Endothelial cell of hepatic sinusoid (primary cell): Measurements from ENCODE around the gene TIAM2.
"Not testable (repeated sequence)": the region's sequence is repeated elsewhere in the genome, so short reads cannot be mapped to it uniquely, and the experiment has no call there.

Experiments used
- in situ Hi-C: cut with HindIII; loops from 2 replicates; pipeline ENCODE4 v1.10.0; 2017; ENCODE audit warnings: low sequenced_read_pairs

The TIAM2 gene

GRCh38 chr6:155187994-155188706 is 193.0 kb downstream of the TIAM2 start:
- in situ Hi-C loops: no loop called here

DNA sequence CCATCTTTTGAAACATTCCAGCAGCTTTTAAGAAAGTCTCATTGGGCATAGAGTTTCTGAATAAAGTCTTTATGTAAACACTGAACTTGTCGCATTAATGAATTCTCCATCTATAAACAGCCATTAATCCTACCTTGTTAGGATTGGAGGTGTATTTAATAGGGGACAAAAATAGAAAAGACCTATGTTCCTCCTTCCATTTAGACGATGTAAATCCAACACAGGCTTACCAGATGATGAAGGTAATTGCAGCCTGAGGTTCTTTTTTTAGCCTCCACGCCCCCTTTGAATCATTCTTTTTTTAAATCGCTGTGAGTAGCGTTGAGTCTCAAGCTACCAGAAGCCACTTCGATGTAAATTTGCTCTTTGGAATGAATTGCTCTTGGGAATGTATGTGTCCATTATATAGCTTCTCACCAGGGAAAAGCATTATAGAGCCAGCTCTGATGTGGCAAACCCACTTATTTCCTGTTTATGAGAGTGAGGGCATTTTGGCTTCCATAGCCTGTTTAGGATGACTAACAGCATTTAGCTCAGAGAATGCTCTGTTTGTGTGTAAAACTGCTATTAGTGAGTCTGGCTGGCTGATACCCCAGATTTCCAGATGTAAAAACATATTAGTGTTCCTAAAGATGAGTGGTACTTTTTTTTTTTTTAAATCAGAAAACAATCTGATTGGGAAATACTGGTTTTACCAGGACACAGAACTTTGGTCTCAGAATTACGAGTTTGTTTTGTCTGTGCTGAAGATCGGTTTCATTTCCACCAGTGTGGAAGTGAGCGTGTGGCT is 193.8 kb downstream of the TIAM2 start:
- in situ Hi-C loops: no loop called here

DNA sequence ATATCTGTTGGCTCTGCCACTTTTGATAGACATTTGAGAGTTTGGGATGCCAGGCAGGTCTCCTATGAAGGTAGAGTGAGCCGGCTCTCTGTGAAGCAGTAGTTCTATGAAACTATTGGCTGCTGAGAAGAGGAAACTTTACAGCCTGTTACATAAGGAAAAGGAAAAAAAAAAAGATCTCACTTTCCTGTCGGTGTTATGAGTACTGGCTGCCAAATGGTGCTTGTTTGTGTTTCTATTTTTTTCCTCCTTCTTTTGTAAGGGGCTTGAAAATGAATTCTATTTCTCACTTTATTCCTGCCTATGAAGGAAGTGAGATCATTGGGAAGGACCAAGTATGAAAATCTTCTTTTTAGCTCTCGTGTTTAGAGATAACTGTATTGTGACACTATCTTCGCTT is 195.6 kb downstream of the TIAM2 start:
- in situ Hi-C loops: no loop called here

GRCh38 chr6:155193526-155193925 is 198.4 kb downstream of the TIAM2 start:
- in situ Hi-C loops: no loop called here

DNA sequence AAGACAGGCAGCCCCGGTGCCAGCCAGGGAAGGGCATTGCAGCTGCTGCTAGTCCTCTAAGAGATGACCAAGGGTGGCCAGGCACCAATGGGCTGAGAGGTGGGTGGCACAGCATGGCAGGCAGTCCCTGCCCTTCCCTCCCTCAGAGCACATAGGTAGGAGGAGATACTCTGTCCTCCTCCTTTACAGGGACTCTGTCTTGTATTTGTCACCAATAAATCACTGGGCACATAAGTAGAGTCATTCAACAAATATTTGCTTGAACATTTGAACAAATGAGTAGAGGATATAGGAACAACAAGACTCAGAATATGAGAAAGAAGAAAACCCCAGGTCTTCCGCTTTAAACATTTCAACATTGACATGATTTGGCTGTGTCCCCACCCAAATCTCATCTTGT is 199.3 kb downstream of the TIAM2 start:
- in situ Hi-C loops: no loop called here

- in situ Hi-C loops: no loop called here
These were observed 200.8 kb downstream of the TIAM2 start for GRCh38 chr6:155195903-155196302.

GRCh38 chr6:155196911-155197310 is 201.8 kb downstream of the TIAM2 start:
- in situ Hi-C loops: no loop called here

- in situ Hi-C loops: no loop called here
These were observed 202.8 kb downstream of the TIAM2 start for GRCh38 chr6:155197932-155198331.

DNA sequence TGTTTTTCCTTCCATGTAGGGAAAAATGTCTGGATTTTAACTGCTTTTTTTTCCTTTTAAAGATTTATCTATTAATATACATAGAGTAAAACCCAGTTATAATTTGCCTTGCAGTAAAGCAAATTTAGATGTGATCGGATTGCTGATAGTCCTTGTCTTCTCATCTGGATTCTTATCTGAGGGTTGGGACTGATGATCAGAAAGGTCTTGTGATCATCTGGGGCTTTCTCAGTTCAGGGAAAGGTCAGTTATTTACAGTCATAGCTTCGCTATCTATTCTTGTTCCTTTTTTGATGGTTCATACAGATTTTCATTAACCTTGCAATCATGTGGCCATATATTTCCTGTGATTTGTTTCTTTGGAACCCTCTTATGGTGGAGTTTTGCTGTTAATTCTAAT is 204.9 kb downstream of the TIAM2 start:
- in situ Hi-C loops: no loop called here

- in situ Hi-C loops: no loop called here
These were observed 206.5 kb downstream of the TIAM2 start for GRCh38 chr6:155201461-155202226.

GRCh38 chr6:155207223-155207622 is 212.1 kb downstream of the TIAM2 start:
- in situ Hi-C loops: no loop called here

GRCh38 chr6:155212106-155212505 is 217.0 kb downstream of the TIAM2 start:
- in situ Hi-C loops: no loop called here

DNA sequence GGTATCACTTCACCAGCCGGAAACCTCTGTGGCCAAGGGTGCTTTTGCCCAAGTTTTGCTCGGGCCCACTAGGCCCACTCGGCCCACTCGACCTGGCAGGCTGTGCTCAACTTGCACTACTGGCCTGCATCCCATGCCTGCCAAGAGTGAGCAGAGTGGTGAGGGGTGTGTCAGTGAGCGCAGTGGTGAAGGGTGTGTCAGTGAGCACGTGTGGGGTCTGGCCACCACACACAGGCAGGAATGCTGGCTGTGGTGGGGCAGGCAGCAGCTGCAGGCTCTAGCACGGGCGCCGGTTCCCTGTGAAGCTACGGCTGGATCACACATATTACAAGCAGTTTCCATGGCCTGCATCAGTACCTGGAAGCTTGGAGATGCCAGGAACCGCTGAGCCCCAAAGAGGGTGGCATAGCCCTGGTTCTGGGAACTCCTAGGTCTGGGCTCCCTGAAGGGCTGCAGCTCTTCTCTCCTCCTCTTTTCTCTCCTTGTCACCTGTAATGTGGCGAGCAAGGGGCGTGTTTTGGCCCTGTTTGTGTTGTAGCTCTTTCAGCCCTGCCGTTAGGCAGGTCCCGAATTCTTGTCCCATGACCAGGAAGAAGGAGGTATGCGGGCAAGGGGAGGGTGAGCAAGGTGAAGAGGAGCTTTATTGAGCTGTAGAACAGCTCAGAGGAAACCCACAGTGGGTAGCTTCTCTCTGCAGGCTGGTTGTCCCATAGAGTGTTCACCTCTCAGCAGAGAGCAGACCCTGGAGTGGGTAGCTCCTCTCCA is 217.7 kb downstream of the TIAM2 start:
- in situ Hi-C loops: no loop called here

GRCh38 chr6:155213611-155214372 is 218.7 kb downstream of the TIAM2 start:
- in situ Hi-C loops: no loop called here

DNA sequence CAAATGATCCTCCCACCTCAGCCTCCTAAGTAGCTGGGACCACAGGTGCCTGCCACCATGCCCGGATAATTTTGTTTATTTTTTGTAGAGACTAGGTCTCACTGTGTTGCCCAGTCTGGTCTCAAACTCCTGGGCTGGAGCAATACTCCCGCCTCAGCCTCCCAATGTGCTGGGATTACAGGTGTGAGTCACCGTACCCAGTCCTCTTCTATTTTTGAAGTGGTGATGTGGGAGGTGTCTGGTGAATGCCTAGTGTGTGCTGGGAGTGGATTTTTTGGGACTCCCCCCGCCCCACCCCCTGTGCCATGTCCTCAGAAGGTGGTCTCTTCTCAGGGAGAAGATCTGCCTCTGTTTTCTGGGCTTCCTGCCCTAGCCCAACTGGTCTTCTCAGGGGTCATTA is 220.8 kb downstream of the TIAM2 start:
- in situ Hi-C loops: no loop called here

- in situ Hi-C loops: no loop called here
These were observed 221.4 kb downstream of the TIAM2 start for GRCh38 chr6:155216312-155217046.

DNA sequence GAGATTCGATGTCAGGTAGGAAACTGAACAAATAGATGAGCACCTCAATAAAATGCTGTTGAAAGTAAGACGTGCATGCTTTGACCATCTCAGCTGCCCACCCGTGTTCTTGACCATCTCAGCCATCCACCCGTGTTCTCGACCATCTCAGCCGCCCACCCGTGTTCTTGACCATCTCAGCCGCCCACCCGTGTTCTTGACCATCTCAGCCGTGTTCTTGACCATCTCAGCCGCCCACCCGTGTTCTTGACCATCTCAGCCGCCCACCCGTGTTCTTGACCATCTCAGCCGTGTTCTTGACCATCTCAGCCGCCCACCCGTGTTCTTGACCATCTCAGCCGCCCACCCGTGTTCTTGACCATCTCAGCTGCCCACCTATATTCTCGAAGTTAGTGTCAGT is 223.6 kb downstream of the TIAM2 start:
- in situ Hi-C loops: not testable (repeated sequence)

DNA sequence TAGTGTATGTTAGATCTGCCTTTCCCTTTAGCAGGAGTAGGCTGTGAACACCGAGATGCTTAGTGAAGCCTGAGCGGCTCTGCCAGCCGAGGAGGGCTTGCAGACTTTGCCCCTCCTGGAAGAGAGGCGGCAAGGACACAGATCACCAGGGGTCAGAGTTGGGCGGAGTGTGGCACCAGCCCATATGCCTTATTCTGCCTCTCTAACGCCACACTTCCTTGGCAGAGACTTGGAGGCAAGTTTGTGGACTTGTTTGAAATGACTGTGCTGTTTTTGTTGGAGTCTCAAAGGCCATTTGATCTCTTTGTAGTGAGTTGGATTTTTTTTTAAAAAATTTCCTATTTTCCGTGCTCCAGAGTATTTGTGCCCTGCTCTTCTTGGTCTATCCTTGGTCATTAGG is 224.2 kb downstream of the TIAM2 start:
- in situ Hi-C loops: no loop called here

- in situ Hi-C loops: no loop called here
These were observed 224.8 kb downstream of the TIAM2 start for GRCh38 chr6:155219858-155220301.
